GM12864 (cell line): ENCODE results near the gene CDH6.

Source experiments
- DNase-seq: peaks from one replicate; pipeline ENCODE4 v3.0.0-alpha.2; 2011; ENCODE audit warnings: low read depth
- H3K4me3 ChIP-seq: 2 replicates; pipeline ENCODE4 v1.5.1; 2011; ENCODE audit warnings: mild to moderate bottlenecking, low read depth, low read length, control low read depth
- TF ChIP-seq, protein P1 (sequence below): IDR thresholded peaks from 2 replicates; pipeline ENCODE4 v1.5.1; 2011; ENCODE audit warnings: low read depth, mild to moderate bottlenecking, moderate library complexity, low read length, control low read depth, inconsistent platforms; ENCODE audit errors: missing control alignments

The CDH6 gene

DNA sequence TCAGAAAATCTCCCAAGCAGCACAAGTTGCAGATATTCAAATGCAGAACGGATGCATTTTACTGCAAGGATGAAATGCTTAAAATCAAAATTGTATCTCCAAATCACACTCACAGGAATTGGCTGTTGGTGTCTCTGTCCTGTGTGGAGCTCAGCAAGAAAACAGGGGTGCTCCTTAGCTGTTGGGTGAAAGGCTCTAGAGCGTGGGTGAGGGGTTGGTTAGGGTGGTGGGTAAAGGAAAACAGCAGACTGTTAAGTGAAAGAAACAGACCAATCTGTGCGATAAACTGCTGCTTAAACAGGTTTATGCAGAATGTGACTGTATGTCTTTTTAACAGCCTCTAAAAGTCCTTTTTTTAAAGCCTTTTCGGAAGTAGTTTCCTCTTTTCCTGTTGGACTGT, 19.8 kb downstream of the CDH6 start:
- H3K4me3 ChIP-seq: no peak overlapping the region
- no peak for DNase-seq
- TF ChIP-seq, protein P1, sequence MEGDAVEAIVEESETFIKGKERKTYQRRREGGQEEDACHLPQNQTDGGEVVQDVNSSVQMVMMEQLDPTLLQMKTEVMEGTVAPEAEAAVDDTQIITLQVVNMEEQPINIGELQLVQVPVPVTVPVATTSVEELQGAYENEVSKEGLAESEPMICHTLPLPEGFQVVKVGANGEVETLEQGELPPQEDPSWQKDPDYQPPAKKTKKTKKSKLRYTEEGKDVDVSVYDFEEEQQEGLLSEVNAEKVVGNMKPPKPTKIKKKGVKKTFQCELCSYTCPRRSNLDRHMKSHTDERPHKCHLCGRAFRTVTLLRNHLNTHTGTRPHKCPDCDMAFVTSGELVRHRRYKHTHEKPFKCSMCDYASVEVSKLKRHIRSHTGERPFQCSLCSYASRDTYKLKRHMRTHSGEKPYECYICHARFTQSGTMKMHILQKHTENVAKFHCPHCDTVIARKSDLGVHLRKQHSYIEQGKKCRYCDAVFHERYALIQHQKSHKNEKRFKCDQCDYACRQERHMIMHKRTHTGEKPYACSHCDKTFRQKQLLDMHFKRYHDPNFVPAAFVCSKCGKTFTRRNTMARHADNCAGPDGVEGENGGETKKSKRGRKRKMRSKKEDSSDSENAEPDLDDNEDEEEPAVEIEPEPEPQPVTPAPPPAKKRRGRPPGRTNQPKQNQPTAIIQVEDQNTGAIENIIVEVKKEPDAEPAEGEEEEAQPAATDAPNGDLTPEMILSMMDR: no peak

DNA sequence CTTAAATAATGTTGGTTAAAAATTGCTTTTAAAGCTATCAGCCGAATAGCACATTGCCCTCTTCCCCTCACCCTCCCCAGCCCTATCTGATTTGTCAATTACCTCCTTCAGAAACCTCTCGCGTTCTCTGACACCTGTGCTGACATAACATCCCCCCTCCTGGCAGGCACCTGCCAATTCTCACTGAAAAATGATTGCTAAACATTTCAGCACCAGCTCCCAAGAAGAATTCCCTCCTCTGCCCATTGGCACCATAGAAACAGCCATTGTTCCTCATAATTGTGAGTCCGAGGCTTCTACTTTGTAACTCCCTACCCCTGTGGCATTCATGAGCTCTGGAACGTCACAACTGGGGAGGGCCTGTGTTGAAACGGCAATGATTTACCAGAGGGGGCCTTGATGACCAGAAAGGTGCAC, 20.2 kb downstream of the CDH6 start:
- DNase-seq: no peak
- H3K4me3 ChIP-seq: no peak overlapping the region
- TF ChIP-seq, protein P1: no peak

GRCh38 chr5:31214229-31214628, 20.7 kb downstream of the CDH6 start:
- H3K4me3 ChIP-seq: no peak overlapping the region
- no peak for DNase-seq
- TF ChIP-seq, protein P1: no peak

DNA sequence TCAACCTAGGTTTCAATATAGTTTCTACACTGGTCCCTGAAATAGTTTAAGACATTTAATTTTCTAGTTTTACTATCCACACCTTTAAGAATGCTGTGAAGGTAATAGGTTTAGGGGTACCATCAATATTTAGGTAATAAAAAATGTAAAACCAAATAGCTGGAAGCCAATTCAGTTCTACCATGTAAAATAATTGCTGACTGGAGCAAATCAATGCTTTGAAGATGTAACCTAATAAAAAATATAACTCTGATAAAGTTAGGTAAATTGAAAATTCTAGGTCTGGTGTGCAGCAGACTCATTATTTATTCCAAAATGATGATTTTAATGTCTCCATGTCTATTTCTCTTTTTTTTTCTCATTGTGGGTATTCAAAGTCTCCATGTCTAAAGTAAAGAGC, 21.8 kb downstream of the CDH6 start:
- H3K4me3 ChIP-seq: no peak overlapping the region
- no peak for DNase-seq
- TF ChIP-seq, protein P1: no peak

GRCh38 chr5:31217446-31217845, 24.0 kb downstream of the CDH6 start:
- no peak overlapping the region for H3K4me3 ChIP-seq
- TF ChIP-seq, protein P1: no peak
- DNase-seq: no peak

GRCh38 chr5:31218978-31219377, 25.5 kb downstream of the CDH6 start:
- no peak for DNase-seq
- H3K4me3 ChIP-seq: no peak overlapping the region
- TF ChIP-seq, protein P1: no peak

DNA sequence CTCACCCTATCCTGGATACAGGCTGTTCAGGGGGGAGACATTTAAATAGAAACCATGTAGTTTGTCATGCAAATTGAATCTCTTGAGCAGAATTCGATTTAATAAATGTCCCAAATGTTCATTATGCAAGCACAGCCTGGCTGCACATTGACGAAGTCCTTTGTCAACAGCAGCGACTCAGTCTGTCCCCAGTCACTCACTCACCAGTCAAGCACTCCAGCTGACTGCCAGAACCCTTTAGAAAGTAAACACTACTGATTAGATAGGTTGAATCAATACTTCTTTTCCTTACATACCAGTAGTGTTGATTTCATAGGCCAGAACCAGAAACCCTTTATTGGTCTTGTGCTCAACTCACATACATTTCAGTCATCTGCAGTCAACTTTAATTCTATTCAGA, 27.5 kb downstream of the CDH6 start:
- H3K4me3 ChIP-seq: no peak overlapping the region
- DNase-seq: no peak
- TF ChIP-seq, protein P1: no peak
